HG03280 (cell line): ENCODE results near the gene C15orf39.
"Not testable (repeated sequence)": the region's sequence is repeated elsewhere in the genome, so short reads cannot be mapped to it uniquely, and the experiment has no call there.

Experiments
- ATAC-seq: cut with Tn5 transposase; IDR thresholded peaks from one replicate; pipeline ENCODE4 v1.9.1; 2021; ENCODE audit warnings: mild to moderate bottlenecking, moderate library complexity; ENCODE audit not compliant: unreplicated experiment

Gene C15orf39

DNA sequence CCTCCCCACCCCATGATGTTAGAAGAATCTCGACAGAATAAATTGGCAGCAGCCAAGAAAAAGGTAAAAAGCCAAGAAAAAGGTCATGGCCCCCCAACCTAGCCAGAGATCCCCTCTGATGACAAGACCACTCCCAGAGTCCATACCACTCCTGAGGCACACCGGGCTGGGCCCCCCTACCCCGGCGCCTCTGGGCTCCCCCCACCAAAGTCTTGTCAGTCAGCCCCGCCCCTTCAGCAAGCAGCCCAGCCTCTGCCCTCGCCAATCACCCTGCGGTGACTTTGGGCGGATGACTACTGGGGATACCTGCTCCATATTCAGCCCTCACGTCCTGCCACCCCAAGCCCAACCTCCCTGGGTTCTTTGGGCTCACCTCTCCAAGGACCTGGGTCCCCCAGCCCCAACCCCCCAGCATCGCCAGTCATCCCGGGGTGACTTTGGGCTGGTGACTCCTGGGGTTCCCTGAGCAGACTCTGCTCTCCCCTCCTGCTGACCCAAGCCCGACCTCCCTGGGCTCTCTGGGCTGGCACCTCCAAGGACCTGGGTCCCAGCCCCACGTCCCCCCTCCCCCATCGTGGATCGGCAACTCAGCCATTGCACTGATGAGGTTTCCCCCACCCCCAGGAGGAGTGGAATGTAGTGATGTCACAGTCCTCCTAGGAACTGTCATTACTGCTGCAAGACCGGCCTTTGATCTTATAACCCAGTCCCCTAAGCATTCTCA lies 57.1 kb downstream of the C15orf39 start:
- not testable (repeated sequence) for ATAC-seq

DNA sequence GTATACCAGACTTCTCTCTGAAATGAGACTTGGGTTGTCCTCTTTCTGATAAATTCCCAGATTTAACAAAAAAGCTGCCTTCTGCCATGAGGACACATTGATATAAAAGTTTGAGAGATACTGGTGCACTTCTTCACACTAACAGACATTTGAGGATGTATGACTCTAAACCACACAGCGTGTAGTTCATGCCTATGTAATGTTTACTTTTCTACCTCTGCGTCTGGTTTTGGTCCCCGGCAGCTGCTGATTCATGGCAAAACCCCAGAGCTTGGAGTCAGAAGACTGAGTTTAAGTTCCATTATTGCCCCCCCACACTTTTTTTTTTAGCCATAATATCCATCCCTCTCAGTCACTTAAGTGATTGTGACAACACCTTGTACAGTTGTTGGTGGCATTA lies 58.2 kb downstream of the C15orf39 start:
- not testable (repeated sequence) for ATAC-seq
